HepG2 (cell line): ENCODE measurements around the gene RHOT2. TPM values are rescaled to one million over a fixed set of nuclear protein-coding genes. Genes with fewer than 3 reads are reported as not detected.

Experiments
- ATF3 ChIP-seq: sonication (generic); formaldehyde crosslinking; IDR thresholded peaks from 2 replicates; pipeline ENCODE4 v1.4.0; 2020; ENCODE audit warnings: missing genetic modification reagents
- CSRNP1 ChIP-seq: sonication (generic); formaldehyde crosslinking; IDR thresholded peaks from 2 replicates; pipeline ENCODE4 v1.8.1; 2023; ENCODE audit warnings: mild to moderate bottlenecking, missing genetic modification reagents
- NFE2L2 ChIP-seq: fragments of 150-350 bp; IDR thresholded peaks from 2 replicates; pipeline ENCODE4 v1.6.1; 2014; ENCODE audit warnings: low read length
- NR2F2 ChIP-seq: IDR thresholded peaks from 2 replicates; pipeline ENCODE4 v1.6.1; 2012; ENCODE audit warnings: low read depth, inconsistent platforms, borderline replicate concordance
- SMAD3 ChIP-seq: sonication (generic); formaldehyde crosslinking; IDR thresholded peaks from 2 replicates; pipeline ENCODE4 v1.4.0; 2020; ENCODE audit warnings: missing genetic modification reagents
- SMARCE1 ChIP-seq: fragments of 450-650 bp; IDR thresholded peaks from 2 replicates; pipeline ENCODE4 v1.6.1; 2017; ENCODE audit warnings: borderline replicate concordance
- ZNF160 ChIP-seq: sonication (generic); formaldehyde crosslinking; IDR thresholded peaks from 2 replicates; pipeline ENCODE4 v1.8.0; 2022; ENCODE audit warnings: mild to moderate bottlenecking, inconsistent platforms, missing genetic modification reagents
- ZNF432 ChIP-seq: sonication (generic); formaldehyde crosslinking; IDR thresholded peaks from 2 replicates; pipeline ENCODE4 v1.5.0; 2020; ENCODE audit warnings: missing genetic modification reagents, mild to moderate bottlenecking, borderline replicate concordance
- ZNF570 ChIP-seq: sonication (generic); formaldehyde crosslinking; IDR thresholded peaks from 2 replicates; pipeline ENCODE4 v1.4.0; 2020; ENCODE audit warnings: mild to moderate bottlenecking, missing genetic modification reagents, borderline replicate concordance
- ZNF644 ChIP-seq: IDR thresholded peaks from 2 replicates; pipeline ENCODE4 v1.6.1; 2016; ENCODE audit warnings: low read depth
- polyA plus RNA-seq, 8 experiments: library from polyadenylated mRNA; depleted of rRNA in 3 of 8; stranded (reverse) in 7 of 8; unstranded in 1 of 8; fragments of >200 nt; fragmentation: Illumina TruSeq in 4 of 8; extraction: Trizol in 4 of 8; gene quantifications; 2 replicates each; pipeline versions ENCODE4 v1.2.1 to v1.2.3, GENCODE V29; 2011 to 2016; ENCODE audit warnings: low read depth in 4 of 8, missing spikeins in 1 of 8, mixed read lengths in 1 of 8; ENCODE audit not compliant: insufficient read depth in 1 of 8
- total RNA-seq, 5 experiments: library from RNA; depleted of rRNA; stranded (reverse); fragments of >200 nt; fragmentation: Illumina TruSeq; extraction: Trizol; gene quantifications; 2 replicates each; pipeline ENCODE4 v1.2.3, GENCODE V29; 2016; ENCODE audit warnings: low read depth in 1 of 5
- TF ChIP-seq, protein P1 (sequence below): sonication (generic); formaldehyde crosslinking; IDR thresholded peaks from 2 replicates; pipeline ENCODE4 v1.5.1; 2020; ENCODE audit warnings: mild to moderate bottlenecking, missing genetic modification reagents, borderline replicate concordance

The RHOT2 gene
- total and polyA plus RNA-seq, 2 of the 13 experiments (the other 11 are each of a cell fraction or from before 2014, with no cell fraction given), result 63.6 to 76.9 TPM

- TF ChIP-seq, protein P1, sequence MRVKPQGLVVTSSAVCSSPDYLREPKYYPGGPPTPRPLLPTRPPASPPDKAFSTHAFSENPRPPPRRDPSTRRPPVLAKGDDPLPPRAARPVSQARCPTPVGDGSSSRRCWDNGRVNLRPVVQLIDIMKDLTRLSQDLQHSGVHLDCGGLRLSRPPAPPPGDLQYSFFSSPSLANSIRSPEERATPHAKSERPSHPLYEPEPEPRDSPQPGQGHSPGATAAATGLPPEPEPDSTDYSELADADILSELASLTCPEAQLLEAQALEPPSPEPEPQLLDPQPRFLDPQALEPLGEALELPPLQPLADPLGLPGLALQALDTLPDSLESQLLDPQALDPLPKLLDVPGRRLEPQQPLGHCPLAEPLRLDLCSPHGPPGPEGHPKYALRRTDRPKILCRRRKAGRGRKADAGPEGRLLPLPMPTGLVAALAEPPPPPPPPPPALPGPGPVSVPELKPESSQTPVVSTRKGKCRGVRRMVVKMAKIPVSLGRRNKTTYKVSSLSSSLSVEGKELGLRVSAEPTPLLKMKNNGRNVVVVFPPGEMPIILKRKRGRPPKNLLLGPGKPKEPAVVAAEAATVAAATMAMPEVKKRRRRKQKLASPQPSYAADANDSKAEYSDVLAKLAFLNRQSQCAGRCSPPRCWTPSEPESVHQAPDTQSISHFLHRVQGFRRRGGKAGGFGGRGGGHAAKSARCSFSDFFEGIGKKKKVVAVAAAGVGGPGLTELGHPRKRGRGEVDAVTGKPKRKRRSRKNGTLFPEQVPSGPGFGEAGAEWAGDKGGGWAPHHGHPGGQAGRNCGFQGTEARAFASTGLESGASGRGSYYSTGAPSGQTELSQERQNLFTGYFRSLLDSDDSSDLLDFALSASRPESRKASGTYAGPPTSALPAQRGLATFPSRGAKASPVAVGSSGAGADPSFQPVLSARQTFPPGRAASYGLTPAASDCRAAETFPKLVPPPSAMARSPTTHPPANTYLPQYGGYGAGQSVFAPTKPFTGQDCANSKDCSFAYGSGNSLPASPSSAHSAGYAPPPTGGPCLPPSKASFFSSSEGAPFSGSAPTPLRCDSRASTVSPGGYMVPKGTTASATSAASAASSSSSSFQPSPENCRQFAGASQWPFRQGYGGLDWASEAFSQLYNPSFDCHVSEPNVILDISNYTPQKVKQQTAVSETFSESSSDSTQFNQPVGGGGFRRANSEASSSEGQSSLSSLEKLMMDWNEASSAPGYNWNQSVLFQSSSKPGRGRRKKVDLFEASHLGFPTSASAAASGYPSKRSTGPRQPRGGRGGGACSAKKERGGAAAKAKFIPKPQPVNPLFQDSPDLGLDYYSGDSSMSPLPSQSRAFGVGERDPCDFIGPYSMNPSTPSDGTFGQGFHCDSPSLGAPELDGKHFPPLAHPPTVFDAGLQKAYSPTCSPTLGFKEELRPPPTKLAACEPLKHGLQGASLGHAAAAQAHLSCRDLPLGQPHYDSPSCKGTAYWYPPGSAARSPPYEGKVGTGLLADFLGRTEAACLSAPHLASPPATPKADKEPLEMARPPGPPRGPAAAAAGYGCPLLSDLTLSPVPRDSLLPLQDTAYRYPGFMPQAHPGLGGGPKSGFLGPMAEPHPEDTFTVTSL (CRISPR knock-in tag), result no peak
- TF ChIP-seq ZNF432 (CRISPR knock-in tag) (no peak), SMAD3 (no peak), ZNF160 (CRISPR knock-in tag) (no peak; the same call in 1 of the 2 replicates), ZNF644 (no peak), ATF3 (peak; percentile 9; the same call in 1 of the 2 replicates), CSRNP1 (CRISPR knock-in tag) (no peak), ZNF570 (CRISPR knock-in tag) (no peak), SMARCE1 (no peak), NFE2L2 (no peak), NR2F2 (no peak; the same call in 1 of the 2 replicates)
Observed at GRCh38 chr16:667780-668518, at the start of gene RHOT2 (continued).
